ENCODE measurements around the gene DUSP3.

DNA sequence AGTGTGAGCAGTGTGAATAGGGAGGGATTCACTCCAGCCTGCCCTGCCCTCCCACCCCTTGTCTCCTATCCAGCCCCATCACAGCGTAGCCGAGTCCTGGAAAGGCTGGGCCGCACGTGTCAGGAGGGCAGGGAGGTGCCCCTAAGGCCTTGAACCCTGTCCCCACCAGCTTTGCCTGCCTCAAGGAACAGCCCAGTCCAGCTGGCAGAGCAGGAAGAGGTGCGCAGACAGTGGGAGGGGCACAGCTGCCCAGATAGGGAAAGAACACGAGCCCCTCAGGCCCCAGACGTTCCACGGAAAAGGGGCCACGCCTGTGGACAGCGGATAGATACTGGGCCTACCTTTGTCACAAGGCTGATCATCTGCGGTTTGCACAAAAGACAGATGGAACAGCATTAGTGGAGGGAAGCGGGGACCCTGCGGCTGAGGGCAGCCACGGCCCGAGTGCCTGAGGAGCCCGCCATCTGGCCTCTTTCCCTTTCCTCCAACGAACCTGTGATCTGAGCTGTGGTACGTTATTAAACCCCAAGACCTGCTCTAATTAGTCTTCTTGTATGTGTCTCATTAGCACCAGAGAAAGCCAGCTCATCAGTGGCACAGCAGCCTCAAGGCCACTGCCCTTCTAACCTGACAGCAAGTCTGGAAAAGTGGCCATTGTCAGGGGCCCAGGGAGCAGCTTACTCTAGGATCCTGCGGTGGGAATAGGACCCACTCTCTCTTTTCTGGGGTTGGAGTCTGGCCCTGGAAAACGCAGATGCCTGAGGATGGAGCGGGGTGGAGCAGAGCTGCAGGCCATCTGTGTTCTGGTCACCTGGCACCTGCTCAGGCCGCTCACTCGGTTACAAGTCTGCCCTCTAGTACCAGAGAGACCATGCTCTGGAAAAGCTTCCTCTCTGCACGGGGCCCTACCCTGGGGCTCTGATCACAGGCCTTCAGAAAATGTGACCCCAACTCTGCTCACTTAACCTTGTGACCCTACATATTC lies 37.9 kb upstream of the DUSP3 start:
- TF ChIP-seq CEBPB (IDR thresholded peaks at IDR 0.05) (no peak), RAD21 (IDR thresholded peaks at IDR 0.05; ENCODE audit: low read depth) (no peak), ZBTB7A (IDR thresholded peaks at IDR 0.05; ENCODE audit: low read depth) (no peak), EP300 (IDR thresholded peaks at IDR 0.05; ENCODE audit: borderline replicate concordance) (no peak)
- TF ChIP-seq, protein P1, sequence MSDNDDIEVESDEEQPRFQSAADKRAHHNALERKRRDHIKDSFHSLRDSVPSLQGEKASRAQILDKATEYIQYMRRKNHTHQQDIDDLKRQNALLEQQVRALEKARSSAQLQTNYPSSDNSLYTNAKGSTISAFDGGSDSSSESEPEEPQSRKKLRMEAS (IDR thresholded peaks at IDR 0.05): no peak
